ENCODE results near the gene YWHAE. TPM values are rescaled to one million over a fixed set of nuclear protein-coding genes. Genes with fewer than 3 reads are reported as not detected.
"Not testable (repeated sequence)": the region's sequence is repeated elsewhere in the genome, so short reads cannot be mapped to it uniquely, and the experiment has no call there.

The YWHAE gene
- total and polyA plus RNA-seq, 2 donors: 160 to 264 TPM

DNA sequence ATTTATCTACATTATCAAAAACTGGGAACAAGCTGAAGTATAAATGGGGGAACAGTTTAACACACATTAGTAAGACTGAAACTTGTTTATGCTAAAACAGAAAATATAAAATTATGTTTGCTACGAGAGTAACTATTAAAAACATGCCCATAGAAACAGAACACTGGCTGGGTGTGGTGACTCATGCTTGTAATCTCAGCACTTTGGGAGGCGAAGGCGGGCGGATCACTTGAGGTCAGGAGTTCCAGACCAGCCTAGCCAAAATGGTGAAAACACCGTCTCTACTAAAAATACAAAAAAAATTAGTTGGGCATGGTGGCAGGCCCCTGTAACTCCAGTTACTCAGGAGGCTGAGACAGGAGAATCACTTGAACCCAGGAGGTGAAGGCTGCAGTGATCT is 39.7 kb downstream of the YWHAE start:
- H3K4me1 ChIP-seq (ENCODE audit: control insufficient read depth in 2 of 2, insufficient read depth in 2 of 2, low read length in 2 of 2); H3K9me3 ChIP-seq (ENCODE audit: control insufficient read depth in 2 of 2, insufficient read depth in 1 of 2, low read length in 1 of 2); H3K4me3 ChIP-seq (ENCODE audit: low read length in 2 of 2); H3K27ac ChIP-seq (ENCODE audit: low read depth in 1 of 2, low read length in 1 of 2); H3K27me3 ChIP-seq (ENCODE audit: control insufficient read depth in 2 of 2, insufficient read depth in 1 of 2, low read length in 1 of 2); DNase-seq (ENCODE audit: low read depth in 6 of 9, low spot score in 9 of 9): not testable (repeated sequence)
- peaks cover 39 to 81% of the 10 kb centered on the region in 2 donors for H3K36me3 ChIP-seq (ENCODE audit: control insufficient read depth in 2 of 2, insufficient read depth in 2 of 2, low read length in 1 of 2)
- 92% methylated on average over 5 of the region's 5 CpGs for WGBS

DNA sequence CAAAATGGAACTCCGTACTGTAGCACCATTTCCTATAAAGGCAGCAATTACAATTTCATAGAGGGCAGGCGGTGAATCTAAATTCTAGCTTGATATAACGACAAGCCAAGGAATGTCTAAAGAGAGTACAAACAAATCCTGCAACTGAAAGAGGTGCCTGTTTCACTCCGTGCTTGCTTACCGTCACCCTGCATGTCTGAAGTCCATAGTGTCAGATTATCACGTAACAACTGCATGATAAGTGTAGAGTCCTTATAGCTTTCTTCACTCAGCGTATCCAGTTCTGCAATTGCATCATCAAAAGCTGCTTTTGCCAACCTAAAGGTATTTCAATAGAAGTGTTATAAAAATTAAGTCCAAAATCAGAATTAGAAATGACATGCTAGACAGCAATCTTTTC is 46.0 kb downstream of the YWHAE start:
- H3K9me3 ChIP-seq (ENCODE audit: control insufficient read depth in 2 of 2, insufficient read depth in 1 of 2, low read length in 1 of 2): no peaks in the 10 kb centered on the region
- H3K36me3 ChIP-seq (ENCODE audit: control insufficient read depth in 2 of 2, insufficient read depth in 2 of 2, low read length in 1 of 2): peaks cover 58 to 79% of the 10 kb centered on the region in 2 donors
- no peaks in the 10 kb centered on the region for H3K27me3 ChIP-seq (ENCODE audit: control insufficient read depth in 2 of 2, insufficient read depth in 1 of 2, low read length in 1 of 2)
- no peaks in the 10 kb centered on the region for H3K4me1 ChIP-seq (ENCODE audit: control insufficient read depth in 2 of 2, insufficient read depth in 2 of 2, low read length in 2 of 2)
- WGBS: 97% methylated on average over 7 of the region's 7 CpGs
- no peak overlapping the region for H3K27ac ChIP-seq (ENCODE audit: low read depth in 1 of 2, low read length in 1 of 2)
- no peak overlapping the region for H3K4me3 ChIP-seq (ENCODE audit: low read length in 2 of 2)
- no peak for DNase-seq (ENCODE audit: low read depth in 6 of 9, low spot score in 9 of 9)

DNA sequence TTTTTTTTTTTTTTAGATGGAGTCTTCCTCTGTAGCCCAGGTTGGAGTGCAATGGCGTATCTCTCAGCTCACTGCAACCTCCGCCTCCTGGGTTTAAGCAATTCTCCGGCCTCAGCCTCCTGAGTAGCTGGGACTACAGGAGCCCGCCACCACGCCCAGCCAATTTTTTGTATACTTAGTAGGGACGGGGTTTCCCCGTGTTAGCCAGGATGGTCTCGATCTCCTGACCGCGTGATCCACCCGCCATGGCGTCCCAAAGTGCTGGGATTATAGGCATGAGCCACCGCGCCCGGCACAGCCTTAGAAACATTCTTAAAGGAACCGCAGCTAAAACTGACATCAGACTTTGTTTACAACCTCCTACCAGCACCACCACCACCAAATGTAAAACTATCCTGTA is 47.5 kb downstream of the YWHAE start:
- WGBS: 98% methylated on average over 16 of the region's 16 CpGs
- peaks cover 56 to 78% of the 10 kb centered on the region in 2 donors for H3K36me3 ChIP-seq (ENCODE audit: control insufficient read depth in 2 of 2, insufficient read depth in 2 of 2, low read length in 1 of 2)
- H3K4me1 ChIP-seq (ENCODE audit: control insufficient read depth in 2 of 2, insufficient read depth in 2 of 2, low read length in 2 of 2); H3K27ac ChIP-seq (ENCODE audit: low read depth in 1 of 2, low read length in 1 of 2); H3K9me3 ChIP-seq (ENCODE audit: control insufficient read depth in 2 of 2, insufficient read depth in 1 of 2, low read length in 1 of 2); H3K27me3 ChIP-seq (ENCODE audit: control insufficient read depth in 2 of 2, insufficient read depth in 1 of 2, low read length in 1 of 2); DNase-seq (ENCODE audit: low read depth in 6 of 9, low spot score in 9 of 9); H3K4me3 ChIP-seq (ENCODE audit: low read length in 2 of 2): not testable (repeated sequence)

DNA sequence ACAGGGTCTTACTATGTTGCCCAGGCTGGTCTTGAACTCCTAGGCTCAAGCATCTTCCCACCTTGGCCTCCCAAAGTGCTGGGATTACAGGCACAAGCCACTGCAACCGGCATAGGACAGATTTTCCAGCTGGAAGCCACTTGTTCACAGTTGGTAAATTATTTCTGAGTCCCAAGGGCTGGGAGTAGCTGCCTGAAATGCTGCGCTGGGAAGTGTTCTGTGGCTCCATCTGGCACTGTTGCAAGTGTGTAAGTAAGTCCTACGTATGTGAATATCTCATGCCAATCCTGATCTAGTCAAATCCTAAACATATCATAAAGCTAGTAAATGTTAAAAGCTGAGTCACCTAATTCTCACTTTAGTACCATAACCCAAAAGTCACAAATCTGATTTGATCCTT is 48.1 kb downstream of the YWHAE start:
- Histone ChIP-seq H3K27me3 (ENCODE audit: control insufficient read depth in 2 of 2, insufficient read depth in 1 of 2, low read length in 1 of 2) (no peaks in the 10 kb centered on the region), H3K36me3 (ENCODE audit: control insufficient read depth in 2 of 2, insufficient read depth in 2 of 2, low read length in 1 of 2) (peaks cover 62 to 77% of the 10 kb centered on the region in 2 donors), H3K9me3 (ENCODE audit: control insufficient read depth in 2 of 2, insufficient read depth in 1 of 2, low read length in 1 of 2) (no peaks in the 10 kb centered on the region), H3K4me3 (ENCODE audit: low read length in 2 of 2) (no peak overlapping the region), H3K27ac (ENCODE audit: low read depth in 1 of 2, low read length in 1 of 2) (no peak overlapping the region), H3K4me1 (ENCODE audit: control insufficient read depth in 2 of 2, insufficient read depth in 2 of 2, low read length in 2 of 2) (no peaks in the 10 kb centered on the region)
- no peak for DNase-seq (ENCODE audit: low read depth in 6 of 9, low spot score in 9 of 9)
- 96% methylated on average over 3 of the region's 3 CpGs for WGBS

DNA sequence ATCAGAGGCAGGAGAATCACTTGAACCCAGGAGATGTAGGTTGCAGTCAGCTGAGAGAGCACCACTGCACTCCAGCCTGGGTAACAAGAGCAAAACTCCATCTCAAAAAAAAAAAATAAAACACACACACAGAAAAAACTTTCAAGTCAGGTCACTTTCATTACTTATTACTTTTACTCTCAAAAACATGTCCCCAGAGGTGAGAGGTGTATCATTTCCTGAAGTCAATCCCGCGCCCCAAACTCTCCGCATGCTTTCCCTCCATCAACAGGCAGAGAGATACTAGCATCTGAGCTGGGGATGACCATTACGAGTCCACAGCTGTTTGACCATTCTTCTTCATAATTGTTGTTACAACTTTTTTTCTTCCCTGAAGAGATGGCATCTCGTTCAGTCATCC is 48.7 kb downstream of the YWHAE start:
- 98% methylated on average over 5 of the region's 5 CpGs for WGBS
- H3K4me3 ChIP-seq (ENCODE audit: low read length in 2 of 2): no peak overlapping the region
- peaks cover 62 to 75% of the 10 kb centered on the region in 2 donors for H3K36me3 ChIP-seq (ENCODE audit: control insufficient read depth in 2 of 2, insufficient read depth in 2 of 2, low read length in 1 of 2)
- no peak for DNase-seq (ENCODE audit: low read depth in 6 of 9, low spot score in 9 of 9)
- H3K27me3 ChIP-seq (ENCODE audit: control insufficient read depth in 2 of 2, insufficient read depth in 1 of 2, low read length in 1 of 2): no peaks in the 10 kb centered on the region
- H3K27ac ChIP-seq (ENCODE audit: low read depth in 1 of 2, low read length in 1 of 2): no peak overlapping the region
- no peaks in the 10 kb centered on the region for H3K9me3 ChIP-seq (ENCODE audit: control insufficient read depth in 2 of 2, insufficient read depth in 1 of 2, low read length in 1 of 2)
- H3K4me1 ChIP-seq (ENCODE audit: control insufficient read depth in 2 of 2, insufficient read depth in 2 of 2, low read length in 2 of 2): no peaks in the 10 kb centered on the region

DNA sequence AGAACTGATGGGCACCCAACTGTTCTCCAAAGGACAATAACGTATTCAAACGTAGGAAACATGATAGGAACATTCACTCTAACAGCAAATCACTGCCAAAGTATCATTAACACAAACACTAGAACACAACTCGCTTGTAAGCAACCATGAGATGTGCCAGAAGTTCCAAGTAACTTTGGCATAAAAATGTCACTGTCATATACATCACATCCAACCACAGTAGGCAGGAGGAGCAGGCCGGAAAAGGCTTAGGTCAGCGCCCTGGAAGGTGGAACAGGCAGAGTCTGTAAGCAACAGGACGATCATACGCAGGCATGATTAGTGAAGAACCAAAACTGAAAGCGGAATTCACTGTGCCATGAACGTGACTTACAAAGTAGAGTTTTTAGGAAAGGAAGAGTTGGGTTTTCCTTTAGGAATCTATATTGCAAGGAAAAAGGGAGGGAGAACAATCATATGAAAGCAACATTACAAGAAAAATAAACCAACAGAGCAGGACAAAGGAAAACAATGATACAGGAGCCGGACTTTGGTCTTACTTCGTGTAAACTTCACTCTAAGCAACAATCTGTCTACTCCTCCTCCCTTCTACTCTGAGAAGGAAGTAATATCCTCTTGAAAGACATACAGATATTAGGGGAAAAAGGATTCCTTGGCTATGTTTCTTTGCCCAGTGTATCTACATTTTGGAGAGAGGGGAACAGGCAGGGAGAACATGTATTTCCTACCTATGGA is 52.3 kb downstream of the YWHAE start:
- Histone ChIP-seq H3K9me3 (ENCODE audit: control insufficient read depth in 2 of 2, insufficient read depth in 1 of 2, low read length in 1 of 2) (no peaks in the 10 kb centered on the region), H3K27me3 (ENCODE audit: control insufficient read depth in 2 of 2, insufficient read depth in 1 of 2, low read length in 1 of 2) (no peaks in the 10 kb centered on the region), H3K27ac (ENCODE audit: low read depth in 1 of 2, low read length in 1 of 2) (peak overlapping the region in 1 of 2 donors; percentile 46), H3K4me3 (ENCODE audit: low read length in 2 of 2) (no peak overlapping the region), H3K4me1 (ENCODE audit: control insufficient read depth in 2 of 2, insufficient read depth in 2 of 2, low read length in 2 of 2) (no peaks in the 10 kb centered on the region), H3K36me3 (ENCODE audit: control insufficient read depth in 2 of 2, insufficient read depth in 2 of 2, low read length in 1 of 2) (peaks cover 51 to 78% of the 10 kb centered on the region in 2 donors)
- 88% methylated on average over 11 of the region's 11 CpGs for WGBS
- DNase-seq (ENCODE audit: low read depth in 6 of 9, low spot score in 9 of 9): peak in 1 of 9 donors; percentile 18

DNA sequence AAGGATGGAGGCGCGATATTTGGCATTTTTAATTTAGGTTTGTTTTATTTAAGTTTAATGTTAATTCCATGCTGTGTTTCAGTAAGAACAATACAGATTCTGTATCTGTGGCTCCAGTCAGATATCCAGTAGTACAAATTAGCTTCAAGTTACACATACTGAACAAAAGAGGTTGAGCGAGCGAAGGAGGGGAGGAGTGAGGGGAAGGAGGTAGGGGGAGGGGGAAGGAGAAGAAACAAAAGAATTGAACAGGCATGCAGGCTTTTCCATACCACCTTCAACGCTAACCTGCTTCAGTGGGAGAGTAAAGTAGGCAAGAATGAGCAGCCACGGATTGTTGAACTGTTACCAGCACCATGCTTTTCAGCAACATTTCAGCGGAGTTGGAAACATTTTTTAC is 55.5 kb downstream of the YWHAE start:
- Histone ChIP-seq H3K4me1 (ENCODE audit: control insufficient read depth in 2 of 2, insufficient read depth in 2 of 2, low read length in 2 of 2) (no peaks in the 10 kb centered on the region), H3K9me3 (ENCODE audit: control insufficient read depth in 2 of 2, insufficient read depth in 1 of 2, low read length in 1 of 2) (no peaks in the 10 kb centered on the region), H3K4me3 (ENCODE audit: low read length in 2 of 2) (no peak overlapping the region), H3K27ac (ENCODE audit: low read depth in 1 of 2, low read length in 1 of 2) (no peak overlapping the region), H3K27me3 (ENCODE audit: control insufficient read depth in 2 of 2, insufficient read depth in 1 of 2, low read length in 1 of 2) (no peaks in the 10 kb centered on the region), H3K36me3 (ENCODE audit: control insufficient read depth in 2 of 2, insufficient read depth in 2 of 2, low read length in 1 of 2) (peaks cover 32 to 49% of the 10 kb centered on the region in 2 donors)
- DNase-seq (ENCODE audit: low read depth in 6 of 9, low spot score in 9 of 9): no peak
- WGBS: 98% methylated on average over 7 of the region's 7 CpGs

DNA sequence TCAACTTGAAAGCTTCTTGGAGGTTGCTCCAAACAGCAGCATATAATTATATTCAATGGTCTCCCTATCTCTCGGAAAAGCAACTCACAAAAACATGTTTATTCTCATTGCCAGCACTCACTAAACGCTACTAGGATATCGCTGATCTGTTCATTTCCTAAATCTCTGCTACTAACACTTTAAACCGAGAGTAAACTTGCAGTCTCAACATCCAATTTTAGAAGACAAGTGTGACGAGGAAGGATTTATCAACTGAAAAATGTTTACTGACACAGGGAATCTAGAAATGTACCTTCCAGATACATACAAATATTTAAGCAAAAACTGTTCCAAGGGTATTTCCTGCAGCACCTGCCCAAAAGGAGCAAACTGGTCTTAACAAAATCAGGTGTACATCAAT is 56.5 kb downstream of the YWHAE start:
- Histone ChIP-seq H3K4me1 (ENCODE audit: control insufficient read depth in 2 of 2, insufficient read depth in 2 of 2, low read length in 2 of 2) (no peaks in the 10 kb centered on the region), H3K9me3 (ENCODE audit: control insufficient read depth in 2 of 2, insufficient read depth in 1 of 2, low read length in 1 of 2) (no peaks in the 10 kb centered on the region), H3K36me3 (ENCODE audit: control insufficient read depth in 2 of 2, insufficient read depth in 2 of 2, low read length in 1 of 2) (peaks cover 28 to 45% of the 10 kb centered on the region in 2 donors), H3K27me3 (ENCODE audit: control insufficient read depth in 2 of 2, insufficient read depth in 1 of 2, low read length in 1 of 2) (no peaks in the 10 kb centered on the region), H3K4me3 (ENCODE audit: low read length in 2 of 2) (no peak overlapping the region), H3K27ac (ENCODE audit: low read depth in 1 of 2, low read length in 1 of 2) (no peak overlapping the region)
- DNase-seq (ENCODE audit: low read depth in 6 of 9, low spot score in 9 of 9): no peak
- WGBS: 96% methylated on average over 5 of the region's 5 CpGs

DNA sequence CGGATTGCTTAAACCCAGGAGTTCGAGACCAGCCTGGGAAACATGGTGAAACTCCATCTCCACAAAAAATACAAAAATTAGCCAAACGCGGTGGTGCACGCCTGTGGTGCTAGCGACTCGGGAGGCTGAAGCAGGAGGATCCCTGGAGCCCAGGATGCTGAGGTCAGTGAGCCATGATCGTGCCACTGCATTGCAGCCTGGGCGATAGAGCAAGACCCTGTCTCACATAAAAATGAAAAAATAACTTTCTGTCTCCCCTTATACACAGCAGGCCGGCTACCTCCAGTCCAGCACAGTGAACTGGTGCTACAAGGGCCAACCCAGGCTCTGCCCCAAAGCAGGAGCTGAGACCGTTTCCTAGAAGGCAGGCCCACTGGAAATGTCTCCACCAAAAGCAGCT is 59.7 kb downstream of the YWHAE start:
- H3K27me3 ChIP-seq (ENCODE audit: control insufficient read depth in 2 of 2, insufficient read depth in 1 of 2, low read length in 1 of 2): no peaks in the 10 kb centered on the region
- no peak for DNase-seq (ENCODE audit: low read depth in 6 of 9, low spot score in 9 of 9)
- H3K4me3 ChIP-seq (ENCODE audit: low read length in 2 of 2): no peak overlapping the region
- no peaks in the 10 kb centered on the region for H3K9me3 ChIP-seq (ENCODE audit: control insufficient read depth in 2 of 2, insufficient read depth in 1 of 2, low read length in 1 of 2)
- peaks cover 13 to 21% of the 10 kb centered on the region in 2 donors for H3K36me3 ChIP-seq (ENCODE audit: control insufficient read depth in 2 of 2, insufficient read depth in 2 of 2, low read length in 1 of 2)
- no peaks in the 10 kb centered on the region for H3K4me1 ChIP-seq (ENCODE audit: control insufficient read depth in 2 of 2, insufficient read depth in 2 of 2, low read length in 2 of 2)
- no peak overlapping the region for H3K27ac ChIP-seq (ENCODE audit: low read depth in 1 of 2, low read length in 1 of 2)
- 97% methylated on average over 11 of the region's 11 CpGs for WGBS
